Measurements from ENCODE around the gene MBOAT2. TPM values are rescaled to one million over a fixed set of nuclear protein-coding genes. Genes with fewer than 3 reads are reported as not detected.

MBOAT2 gene
- total and polyA plus RNA-seq, 2 experiments from 2014 or later: 38.2 to 58.3 TPM

- no peak for DNase-seq (ENCODE audit: low read depth in 1 of 2, low spot score in 1 of 2)
- Histone ChIP-seq H3K4me3 (no peak overlapping the region), H3K4me1 (ENCODE audit: low read depth) (peaks cover 50% of the 10 kb centered on the region), H3K36me3 (no peaks in the 10 kb centered on the region), H3K27me3 (no peaks in the 10 kb centered on the region), H3K27ac (peak overlapping the region; percentile 18), H3K9me3 (ENCODE audit: low read depth) (no peaks in the 10 kb centered on the region)
- TF ChIP-seq CTCF (IDR thresholded peaks at IDR 0.05; ENCODE audit: low read depth, low read length): no peak
These were observed 200.7 kb downstream of the MBOAT2 start for GRCh38 chr2:8802741-8803140.

Other genes with a start within 250 kb of the MBOAT2 start
- gene KIDINS220, start 166.1 kb downstream of the MBOAT2 start, total RNA-seq: 69.8 and 127 TPM in 2 replicates
- 43.0 and 69.7 TPM in 2 replicates for gene KIDINS220, start 166.1 kb downstream of the MBOAT2 start, polyA plus RNA-seq
- 12.8 and 16.7 TPM in 2 replicates for gene ASAP2, start 203.1 kb upstream of the MBOAT2 start, total RNA-seq
- 8.5 and 13.7 TPM in 2 replicates for gene ASAP2, start 203.1 kb upstream of the MBOAT2 start, polyA plus RNA-seq

All from cardiac muscle cell (in vitro differentiated cells and primary cell).